NCI-H345 treated with DMSO at 0.1 percent for 48 hours (cell line): ENCODE results near the gene UGT2B17.

Source experiments
- DNase-seq: peaks from one replicate; lab custom pipeline; 2025; ENCODE audit not compliant: unreplicated experiment; lab: John Stamatoyannopoulos, UW

Gene UGT2B17

DNA sequence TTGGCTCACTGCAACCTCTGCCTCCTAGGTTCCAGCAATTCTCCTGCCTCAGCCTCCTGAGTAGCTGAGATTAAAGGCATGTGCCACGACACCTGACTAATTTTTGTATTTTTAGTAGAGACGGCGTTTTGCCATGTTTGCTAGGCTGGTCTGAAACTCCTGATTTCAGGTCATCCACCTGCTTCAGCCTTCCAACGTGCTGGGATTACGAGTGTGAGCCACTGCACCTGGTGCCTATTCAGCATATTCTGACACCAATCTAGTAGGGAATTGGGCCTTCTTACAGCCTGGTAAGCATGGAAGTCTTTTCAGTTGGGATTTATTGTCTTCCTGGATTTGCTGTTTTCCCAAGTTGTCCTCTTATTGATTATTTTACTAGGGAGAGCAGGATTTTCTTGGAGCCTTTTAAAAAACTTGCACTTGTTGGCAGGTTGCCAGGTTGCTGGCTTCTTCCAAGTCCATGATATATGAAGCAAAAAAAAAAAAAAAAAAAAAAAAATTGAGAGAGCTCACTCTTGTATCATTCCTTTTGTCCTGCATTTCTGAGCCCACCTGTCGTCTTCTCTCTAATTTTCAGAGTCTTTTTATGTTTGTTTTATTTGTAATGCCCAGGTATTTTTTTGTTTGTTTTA lies 85.2 kb downstream of the UGT2B17 start:
- no peak for DNase-seq

- no peak for DNase-seq
Measured at GRCh38 chr4:68489338-68489737, 86.8 kb downstream of the UGT2B17 start.
